NCI-H748 treated with DMSO at 0.1 percent for 48 hours (cell line): ENCODE results near the gene PSD4.

ENCODE experiments used
- DNase-seq: peaks from one replicate; lab custom pipeline; 2025; lab: John Stamatoyannopoulos, UW

PSD4 gene

DNA sequence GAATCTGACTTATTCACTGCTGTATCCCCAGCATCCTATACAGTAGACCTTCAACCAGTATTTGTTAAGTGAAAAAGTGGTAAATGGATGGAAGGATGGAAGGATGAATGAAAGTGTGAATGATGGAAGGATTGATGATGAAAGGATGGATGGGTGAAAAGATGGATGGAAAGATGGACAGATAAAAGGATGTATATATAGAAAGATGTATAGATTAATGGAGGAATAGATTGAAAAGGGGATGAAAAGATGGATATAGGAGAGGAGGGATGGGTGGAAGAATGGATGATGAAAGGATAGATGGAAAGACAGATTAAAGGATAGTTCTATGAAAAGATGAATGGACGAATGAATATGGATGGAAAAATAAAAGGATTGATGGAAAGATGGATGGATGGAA lies 50.0 kb downstream of the PSD4 start:
- no peak for DNase-seq

DNA sequence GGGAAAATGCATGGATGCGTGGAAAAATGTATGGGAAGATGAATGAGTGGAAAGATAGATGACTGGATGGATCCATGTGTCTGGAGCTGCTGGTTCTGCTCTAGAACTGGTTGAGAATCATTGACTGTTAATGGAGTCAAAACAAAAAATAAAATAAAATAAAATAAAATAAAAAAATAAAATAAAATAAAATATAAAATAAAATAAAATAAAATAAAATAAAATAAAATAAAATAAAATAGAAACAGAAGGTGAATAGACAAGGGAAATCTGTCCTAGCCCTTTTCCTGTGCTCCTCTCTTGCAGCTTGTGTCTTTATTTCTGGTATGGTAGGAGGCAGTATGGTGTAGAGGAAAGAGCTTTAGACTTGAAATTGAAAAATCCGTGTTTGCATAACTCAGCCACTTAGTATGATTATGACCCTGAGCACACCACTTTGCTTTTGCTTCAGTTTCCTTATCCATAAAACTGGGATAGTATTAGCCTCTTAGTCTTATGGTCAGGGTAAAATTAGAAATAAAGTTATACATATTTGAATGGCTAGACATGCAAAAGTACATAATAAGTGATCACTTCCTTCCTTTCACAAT lies 51.0 kb downstream of the PSD4 start:
- no peak for DNase-seq

DNA sequence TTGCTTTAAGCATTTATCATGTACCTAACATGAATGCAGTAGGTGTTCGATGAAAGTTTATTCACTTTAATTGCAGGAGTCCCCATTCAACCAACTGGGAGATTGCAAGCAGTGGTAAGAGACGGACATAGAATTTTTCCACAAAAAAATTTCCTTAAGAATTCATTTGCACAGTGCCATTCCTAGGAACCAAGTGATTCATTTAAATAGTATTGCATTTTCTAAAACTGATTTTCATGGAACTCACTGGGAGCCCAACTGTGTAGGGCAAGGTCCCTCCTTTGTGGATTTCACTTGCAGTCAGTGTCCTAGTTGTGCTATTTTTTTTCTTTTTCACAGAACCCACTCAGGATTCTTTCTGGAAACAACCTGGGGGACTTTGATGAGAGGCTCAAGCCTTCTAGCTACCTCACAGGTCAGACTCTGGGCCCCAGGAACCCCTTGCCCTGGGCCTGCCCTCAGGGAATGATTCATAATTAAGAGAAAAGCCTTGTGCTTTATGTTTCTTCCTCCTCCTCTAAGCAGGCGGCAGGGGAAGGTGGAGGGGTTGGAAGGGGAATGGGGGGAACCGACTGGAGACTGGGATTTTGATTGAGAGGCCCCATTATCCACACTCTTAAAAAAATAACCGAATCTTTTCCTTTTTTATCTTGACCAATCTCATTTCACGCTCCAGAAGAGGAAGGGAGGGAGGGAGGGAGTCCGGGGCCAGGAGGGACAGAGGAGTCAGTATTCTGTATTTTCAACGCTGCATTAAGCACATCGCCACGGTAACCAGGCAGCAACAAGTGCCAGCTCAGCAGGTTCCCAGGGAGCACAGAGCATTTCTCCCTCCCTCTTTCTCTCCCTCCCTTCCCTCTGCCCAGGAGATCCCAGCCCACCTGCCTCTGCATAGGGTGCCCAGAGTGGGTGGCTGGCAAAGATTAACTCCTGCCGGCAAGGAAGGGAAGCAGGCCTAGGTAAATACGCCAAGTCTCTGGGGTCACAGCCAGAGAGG lies 51.8 kb downstream of the PSD4 start:
- peak; percentile 41 for DNase-seq

DNA sequence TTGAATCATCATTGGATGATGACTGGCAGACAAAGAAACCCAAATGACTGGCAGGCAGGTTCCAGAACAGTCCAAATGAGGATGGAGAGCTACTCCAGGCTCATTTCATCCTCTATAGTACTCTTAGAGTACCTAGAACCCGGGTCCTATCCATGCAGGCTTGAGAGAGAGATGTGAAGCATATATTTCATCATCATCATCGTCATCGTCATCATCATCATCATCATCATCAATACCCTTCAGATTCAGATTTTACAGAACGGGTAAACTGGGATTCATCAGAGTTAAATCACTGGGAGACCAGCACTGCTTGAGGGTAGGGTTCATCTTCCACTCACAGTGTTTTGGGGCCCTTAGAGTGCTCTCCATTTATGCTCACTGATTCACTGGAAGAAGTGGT lies 52.7 kb downstream of the PSD4 start:
- no peak for DNase-seq

DNA sequence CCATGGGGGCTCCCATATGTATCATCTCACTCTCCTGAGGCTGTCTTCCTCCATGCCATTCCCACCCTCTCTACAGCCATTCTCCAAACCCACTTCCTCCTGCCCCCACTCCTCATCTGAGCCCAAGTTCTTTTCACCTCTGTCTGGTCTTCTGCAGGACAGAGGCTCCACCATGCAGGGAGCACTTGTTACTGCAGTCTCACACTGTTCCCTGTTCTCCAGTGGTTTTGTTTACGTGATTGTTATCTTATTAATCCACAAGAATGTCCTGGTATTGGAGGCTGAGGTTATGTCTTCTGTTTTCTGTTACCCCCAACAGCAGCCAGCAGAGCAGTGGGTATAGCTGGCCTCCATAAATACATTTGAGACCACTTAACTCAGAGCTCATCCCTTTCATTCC lies 53.5 kb downstream of the PSD4 start:
- DNase-seq = no peak

DNA sequence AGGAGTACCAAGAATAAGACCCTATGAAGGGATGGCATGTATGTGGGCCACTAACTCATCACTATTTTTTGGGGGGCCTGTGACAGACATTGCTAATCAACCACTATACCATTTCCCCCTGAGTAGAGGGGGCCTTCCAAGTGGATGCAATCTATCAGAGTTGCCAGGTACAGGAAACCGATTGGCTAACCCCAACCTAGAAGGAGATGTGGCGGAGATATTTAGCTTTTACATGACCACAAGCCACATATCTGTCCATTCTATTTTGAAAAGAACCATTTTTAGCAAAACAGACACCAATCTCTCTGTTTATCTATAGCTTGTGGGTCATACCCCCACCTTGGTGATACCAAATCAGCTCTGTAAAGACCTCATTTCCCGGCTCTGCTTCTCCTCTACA lies 53.9 kb downstream of the PSD4 start:
- DNase-seq = no peak

DNA sequence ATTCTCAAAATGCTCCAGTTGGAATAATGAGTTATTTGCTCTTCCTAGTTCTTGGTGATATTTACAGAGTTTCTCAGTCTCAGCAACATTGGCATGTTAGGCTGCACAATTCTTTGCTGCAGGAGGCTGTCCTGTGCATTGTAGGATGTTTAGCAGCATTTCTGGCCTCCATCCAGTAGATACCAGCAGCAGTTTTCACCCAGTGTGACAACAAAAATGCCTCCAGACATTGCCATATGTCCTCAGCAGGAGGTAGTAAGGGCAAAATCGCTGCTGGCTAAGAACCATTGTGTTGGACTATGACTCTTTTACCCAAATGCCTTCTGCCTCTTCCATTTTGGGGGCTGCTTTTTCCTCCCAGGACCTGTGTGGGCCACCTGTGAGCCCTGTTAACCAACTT lies 54.6 kb downstream of the PSD4 start:
- no peak for DNase-seq

DNA sequence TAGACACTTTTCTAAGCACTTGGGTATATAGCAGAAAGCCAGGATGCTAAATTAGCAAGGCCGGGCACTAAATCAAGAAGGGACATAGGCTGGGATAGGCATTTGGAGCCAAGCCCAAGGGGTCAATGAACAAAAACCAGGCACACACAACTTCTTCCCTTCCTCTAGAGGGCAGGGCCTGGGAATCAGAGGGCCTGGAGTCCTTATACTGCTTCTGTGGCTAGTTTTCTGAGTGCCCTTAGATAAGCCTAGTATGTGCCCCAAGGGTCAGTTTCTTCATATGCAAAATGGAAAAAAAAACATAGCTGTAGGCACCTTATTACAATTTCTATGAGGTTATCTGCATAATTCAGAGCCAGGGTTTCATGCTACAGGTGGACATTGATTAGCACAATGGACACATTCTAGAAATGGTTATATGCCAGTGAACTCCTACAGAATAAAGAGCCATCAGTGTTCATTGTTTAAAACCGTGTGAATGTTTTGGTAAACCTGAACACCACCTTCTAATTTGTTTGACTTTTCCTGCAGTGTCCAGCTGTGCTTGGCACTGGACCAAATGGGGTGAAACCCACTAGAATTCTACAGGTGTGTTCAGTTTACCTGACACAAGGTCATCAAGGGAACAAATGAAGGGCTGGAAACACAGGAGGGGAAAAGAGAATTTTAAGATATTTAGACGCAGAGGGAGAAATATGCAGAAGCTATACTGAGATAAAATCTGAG lies 55.4 kb downstream of the PSD4 start:
- DNase-seq = peak; percentile 71

DNA sequence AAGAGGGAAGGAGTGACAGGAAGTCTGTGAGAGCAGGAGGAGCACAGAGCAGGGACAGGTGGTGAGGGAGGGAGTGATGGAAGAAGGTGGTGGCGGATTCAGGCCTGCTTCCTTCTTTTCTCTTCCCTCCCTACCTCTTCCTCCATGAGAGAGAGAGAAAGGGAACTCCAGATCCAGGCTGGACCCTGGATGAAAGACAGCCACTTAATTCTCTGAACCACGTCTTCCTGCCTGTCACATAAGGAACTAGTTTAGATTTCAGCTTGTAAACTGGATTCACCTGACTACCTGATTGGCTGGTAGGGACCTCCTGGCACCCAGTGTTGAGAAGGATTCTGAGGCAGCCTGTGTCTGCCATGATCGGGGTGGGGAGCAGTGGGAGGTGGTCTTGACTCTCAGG lies 56.0 kb downstream of the PSD4 start:
- DNase-seq = no peak

DNA sequence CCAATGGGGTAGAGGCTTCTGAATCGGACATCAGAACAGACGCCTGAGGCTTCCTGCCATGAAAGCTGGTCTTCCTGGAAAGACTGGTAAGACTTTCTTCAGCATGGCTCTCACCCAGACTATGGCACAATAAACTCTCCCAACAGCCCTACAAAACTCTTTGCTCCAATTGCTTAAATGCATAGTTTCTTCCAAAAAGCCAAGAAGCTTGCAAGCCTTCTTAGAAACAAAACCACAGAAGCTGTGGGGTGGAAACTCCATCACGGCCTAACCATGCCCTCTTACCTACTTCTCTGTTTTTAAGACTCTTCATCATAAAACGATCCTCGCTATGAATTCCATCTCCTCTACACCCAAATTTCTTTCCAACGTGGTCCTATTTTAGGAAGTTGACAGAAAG lies 56.8 kb downstream of the PSD4 start:
- no peak for DNase-seq

DNA sequence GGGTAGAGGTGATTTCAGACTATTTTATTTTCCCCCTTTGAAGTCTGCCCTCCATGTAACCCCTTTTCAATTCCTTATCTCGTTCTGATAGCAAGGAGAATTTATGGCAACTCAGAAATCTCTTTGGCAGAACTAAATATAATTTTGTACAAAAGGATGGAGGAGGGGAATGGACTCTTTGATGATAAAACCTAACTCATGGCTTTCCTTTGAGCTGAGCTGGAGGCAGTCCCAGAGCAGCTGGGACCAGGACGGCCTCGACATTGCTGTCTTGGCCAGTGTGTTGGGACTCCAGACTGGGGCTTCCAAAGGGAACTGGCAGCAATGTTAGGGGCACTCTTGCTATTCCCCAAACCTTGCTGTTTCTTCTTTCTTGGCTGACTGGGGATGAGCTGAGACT lies 57.3 kb downstream of the PSD4 start:
- no peak for DNase-seq

DNA sequence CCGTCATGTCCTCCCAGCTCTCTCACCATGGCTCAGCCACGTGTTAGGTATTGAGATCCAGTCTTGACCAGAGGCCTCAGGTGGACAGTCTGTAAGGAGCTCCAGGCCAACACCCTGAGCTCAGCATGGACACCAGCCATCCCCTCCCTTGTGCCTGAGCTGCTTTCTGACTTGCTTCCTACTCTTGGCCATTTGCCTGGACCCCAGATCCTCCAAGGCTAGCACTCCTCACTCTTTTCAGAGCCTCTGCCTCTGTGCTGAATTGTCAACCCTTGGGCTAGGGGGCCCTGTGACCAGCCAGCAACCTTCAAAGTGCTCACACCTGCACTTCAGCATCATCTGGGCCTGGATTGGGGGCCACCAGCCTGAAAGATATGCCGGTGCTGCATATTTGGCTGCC lies 58.4 kb downstream of the PSD4 start:
- no peak for DNase-seq

DNA sequence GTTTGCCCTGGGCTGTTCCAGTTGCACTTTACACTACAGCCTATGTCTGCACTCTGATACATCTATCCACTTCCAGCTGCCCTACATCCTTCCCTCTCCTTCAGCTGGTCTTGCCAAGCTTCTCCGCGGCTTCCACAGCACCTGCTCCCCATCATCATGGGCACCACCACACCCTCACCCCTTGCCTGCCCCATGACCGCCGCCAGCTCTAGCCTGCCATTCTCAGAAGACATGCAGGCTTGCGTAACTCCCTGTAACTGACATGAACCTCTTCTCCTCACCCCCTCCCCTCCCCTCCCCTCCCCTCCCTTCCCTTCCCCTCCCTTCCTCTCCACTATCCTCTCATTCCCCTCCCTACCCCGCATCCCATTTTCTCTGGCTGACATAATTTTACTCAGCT lies 59.0 kb downstream of the PSD4 start:
- DNase-seq = no peak

DNA sequence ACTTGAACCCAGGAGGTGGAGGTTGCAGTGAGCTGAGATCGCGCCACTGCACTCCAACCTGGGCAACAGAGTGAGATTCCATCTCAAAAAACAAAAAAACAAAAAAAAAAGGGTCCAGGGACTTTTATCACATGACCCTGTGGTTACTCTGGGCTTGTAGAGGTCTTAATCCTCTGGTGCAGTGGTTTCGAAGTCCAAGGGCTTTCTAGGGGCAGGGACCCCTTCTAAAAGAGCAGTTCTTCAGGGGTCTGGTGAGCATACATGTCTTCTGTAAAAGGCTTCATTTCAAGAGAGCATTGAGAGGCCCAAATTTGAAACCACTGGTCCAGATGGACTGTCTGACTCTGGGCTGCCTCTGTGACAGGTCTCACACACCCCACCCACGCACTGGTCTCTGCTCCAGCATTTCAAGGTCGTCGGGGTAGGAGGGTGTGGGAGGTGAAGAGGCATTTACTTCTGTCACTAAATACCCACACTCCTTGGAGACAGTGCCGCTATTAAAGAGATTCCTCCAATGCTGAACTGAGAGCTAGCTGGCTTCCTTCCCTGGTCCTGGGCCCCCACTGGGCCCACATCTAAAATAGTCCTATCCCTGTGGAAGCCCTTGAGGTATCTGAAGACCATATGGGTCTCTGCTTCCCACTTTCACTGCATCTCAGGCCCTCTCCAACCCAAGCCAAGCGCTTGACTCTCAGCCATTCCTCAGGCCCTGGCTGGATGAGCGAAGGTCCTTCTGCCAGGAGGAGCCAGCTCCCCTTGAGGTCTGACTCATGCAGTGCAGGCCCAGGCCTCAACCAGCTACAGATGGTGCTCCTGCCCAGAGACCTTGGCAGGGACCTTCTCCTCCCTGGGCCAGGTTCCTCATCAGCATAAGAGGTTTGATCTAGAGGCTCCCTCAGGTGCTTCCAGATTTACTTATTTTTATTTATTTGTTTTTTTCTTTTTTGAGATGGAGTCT lies 60.1 kb downstream of the PSD4 start:
- no peak for DNase-seq

DNA sequence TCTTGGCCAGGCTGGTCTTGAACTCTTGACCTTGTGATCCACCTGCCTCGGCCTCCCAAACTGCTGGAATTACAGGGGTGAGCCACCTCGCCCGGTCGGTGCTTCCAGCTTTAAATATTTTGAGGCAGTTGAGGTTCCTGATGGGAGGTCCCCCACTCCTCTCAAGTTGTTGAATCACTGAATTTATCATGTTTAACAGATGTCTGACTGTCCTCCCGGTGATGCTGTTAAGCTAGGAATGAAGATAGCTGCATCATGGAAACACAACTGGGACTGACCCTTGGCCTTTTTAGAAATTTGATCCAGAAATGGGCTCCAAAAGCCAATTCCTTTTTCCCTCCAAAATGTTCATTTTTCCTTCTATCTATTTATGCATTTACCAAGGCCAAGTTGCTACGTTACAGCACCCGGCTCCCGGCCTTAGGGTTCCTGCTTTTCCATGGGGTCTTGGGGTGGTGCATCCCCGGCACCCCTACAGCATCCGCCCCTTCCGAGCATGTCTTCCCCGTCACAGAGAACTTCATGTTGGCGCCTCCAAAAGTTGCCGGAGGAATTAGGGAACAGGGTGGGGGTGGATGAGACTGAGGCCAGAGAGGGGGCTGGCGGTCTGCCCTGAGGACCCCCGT lies 61.1 kb downstream of the PSD4 start:
- DNase-seq = no peak

DNA sequence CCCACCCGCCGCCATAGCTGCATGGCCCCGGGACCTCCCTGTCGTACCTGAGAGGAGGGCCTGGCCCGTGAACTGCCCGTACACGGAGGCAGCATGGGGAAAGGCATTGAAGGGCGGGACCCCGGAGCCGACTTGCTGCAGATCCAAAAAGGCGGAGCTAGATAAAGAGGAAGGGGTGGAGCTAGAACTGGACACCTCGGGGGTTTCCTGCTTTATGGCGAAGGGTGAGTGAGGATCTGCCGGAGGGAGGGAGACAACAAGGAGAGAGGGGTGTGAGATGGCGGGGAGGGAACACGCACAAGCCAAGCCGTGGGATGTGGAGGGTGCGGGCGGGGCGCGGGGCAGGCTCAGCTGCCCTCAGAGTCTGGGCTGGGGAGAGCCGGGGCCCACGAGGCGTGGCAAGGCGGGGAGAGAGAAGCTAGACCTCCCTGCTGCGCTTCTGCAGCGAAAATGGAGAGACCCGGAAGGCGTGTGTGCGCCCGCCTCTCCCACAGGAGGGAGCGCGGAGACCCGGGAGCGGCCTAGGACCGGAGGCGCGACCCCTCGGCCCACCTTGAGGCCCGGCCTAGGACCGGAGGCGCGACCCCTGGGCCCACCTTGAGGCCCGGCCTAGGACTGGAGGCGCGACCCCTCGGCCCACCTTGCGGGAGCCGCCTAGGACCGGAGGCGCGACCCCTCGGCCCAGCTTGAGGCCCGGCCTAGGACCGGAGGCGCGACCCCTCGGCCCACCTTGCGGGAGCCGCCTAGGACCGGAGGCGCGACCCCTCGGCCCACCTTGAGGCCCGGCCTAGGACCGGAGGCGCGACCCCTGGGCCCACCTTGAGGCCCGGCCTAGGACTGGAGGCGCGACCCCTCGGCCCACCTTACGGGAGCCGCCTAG lies 61.8 kb downstream of the PSD4 start:
- peak; percentile 17 for DNase-seq

DNA sequence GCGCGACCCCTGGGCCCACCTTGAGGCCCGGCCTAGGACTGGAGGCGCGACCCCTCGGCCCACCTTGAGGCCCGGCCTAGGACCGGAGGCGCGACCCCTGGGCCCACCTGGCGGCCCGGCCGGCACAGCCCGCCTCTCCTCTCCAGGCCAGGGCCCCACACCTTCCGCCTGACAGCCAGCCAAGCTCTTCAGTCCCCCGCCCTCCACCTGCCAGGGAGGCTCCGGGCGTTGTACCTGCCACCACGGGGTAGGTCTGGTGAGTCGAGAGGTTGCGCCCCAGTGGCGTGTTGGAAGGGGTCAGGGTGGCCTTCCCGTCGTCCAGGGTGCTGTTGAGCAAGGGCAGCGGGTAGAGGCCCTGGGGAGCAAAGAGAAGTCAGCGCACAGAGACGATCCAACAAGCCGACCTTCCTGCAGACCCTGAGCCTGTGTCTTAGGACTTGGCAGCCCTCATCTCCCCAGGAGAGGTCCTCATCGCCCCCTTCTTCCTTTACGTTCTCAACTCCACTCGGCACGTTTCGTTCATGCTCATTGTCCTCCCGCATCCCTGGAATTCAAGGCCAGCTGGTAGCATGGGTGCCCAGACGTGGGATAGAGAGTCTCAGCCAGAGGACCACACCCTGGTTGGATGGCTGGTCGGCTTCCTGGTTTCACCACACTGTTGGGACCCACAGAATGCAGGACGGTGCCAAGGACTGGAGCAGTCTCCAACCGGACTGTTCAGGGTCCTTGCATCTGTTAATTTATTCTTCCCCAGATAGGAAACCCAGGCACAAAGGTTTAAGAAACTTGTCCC lies 62.8 kb downstream of the PSD4 start:
- no peak for DNase-seq

DNA sequence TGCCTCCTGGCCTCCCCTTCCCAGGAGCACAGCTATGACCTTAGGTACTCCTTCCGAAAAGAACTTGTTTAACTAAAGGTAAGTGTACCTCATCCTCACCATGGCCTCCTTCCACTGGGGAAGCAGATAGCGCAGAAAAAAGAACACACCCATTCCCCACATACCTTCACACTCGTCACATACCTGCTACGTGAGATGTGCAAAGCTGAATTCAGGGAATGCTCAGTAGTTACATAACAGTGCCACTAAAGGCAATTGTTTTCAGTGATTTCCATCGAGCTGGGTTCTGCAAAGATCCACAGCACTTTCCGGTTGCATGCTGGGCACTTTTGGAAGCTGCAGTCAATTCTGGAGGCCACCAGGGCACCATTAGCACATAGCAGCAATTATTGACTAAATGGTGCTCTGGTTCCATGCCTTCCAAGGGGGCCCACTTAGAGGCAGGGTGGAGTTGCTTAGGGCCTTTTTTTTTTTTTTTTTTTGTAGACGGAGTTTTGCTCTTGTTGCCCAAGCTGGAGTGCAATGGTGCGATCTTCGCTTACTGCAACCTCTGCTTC lies 63.9 kb downstream of the PSD4 start:
- no peak for DNase-seq
